CD4-positive, CD25-positive, alpha-beta regulatory T cell (primary cell): ENCODE results near the gene ACAD10. TPM values are rescaled to one million over a fixed set of nuclear protein-coding genes. Genes with fewer than 3 reads are reported as not detected.

Experiments
- ATAC-seq, 2 donors: fragments of 150-1000 bp; cut with Tn5 transposase; one replicate each; pipeline ENCODE4 v1.10.0; 2021; ENCODE audit warnings: low read depth in 2 of 2, moderate number of reproducible peaks in 2 of 2, moderate library complexity in 1 of 2
- DNase-seq, 3 donors: peaks; one replicate each; pipeline versions ENCODE4 v3.0.0 to v3.0.0-alpha.2; 2012 to 2022; ENCODE audit warnings: mixed read lengths in 1 of 3
- H3K27ac ChIP-seq: one replicate; pipeline ENCODE4 v1.7.0; 2013; ENCODE audit warnings: mild to moderate bottlenecking, low read length; ENCODE audit not compliant: insufficient read depth, poor library complexity, severe bottlenecking
- H3K27me3 ChIP-seq: one replicate; pipeline ENCODE4 v1.7.0; 2013; ENCODE audit warnings: low read length; ENCODE audit not compliant: control insufficient read depth, insufficient read depth
- H3K36me3 ChIP-seq: one replicate; pipeline ENCODE4 v1.7.0; 2013; ENCODE audit warnings: mild to moderate bottlenecking, low read length, moderate library complexity; ENCODE audit not compliant: control insufficient read depth, insufficient read depth
- H3K4me1 ChIP-seq: 2 replicates; pipeline ENCODE4 v1.7.0; 2013; ENCODE audit warnings: mild to moderate bottlenecking, low read length; ENCODE audit not compliant: insufficient read depth, control insufficient read depth, poor library complexity, severe bottlenecking
- H3K4me3 ChIP-seq: one replicate; pipeline ENCODE4 v1.7.0; 2013; ENCODE audit warnings: low read depth, mild to moderate bottlenecking, low read length, moderate library complexity
- H3K9me3 ChIP-seq, 2 experiments: 1 replicate in 1 of 2; 2 replicates in 1 of 2; pipeline ENCODE4 v1.7.0; 2013; ENCODE audit warnings: low read length in 2 of 2, mild to moderate bottlenecking in 1 of 2, moderate library complexity in 1 of 2; ENCODE audit not compliant: control insufficient read depth in 2 of 2
- H3K27ac Mint-ChIP-seq, 3 donors: one replicate each; pipeline ENCODE4 v1.8.0; 2020 to 2022; ENCODE audit warnings: mild to moderate bottlenecking in 3 of 3, mixed read lengths in 3 of 3, moderate library complexity in 2 of 3
- H3K27me3 Mint-ChIP-seq: one replicate; pipeline ENCODE4 v1.8.0; 2022; ENCODE audit warnings: mild to moderate bottlenecking, mixed read lengths
- H3K36me3 Mint-ChIP-seq: one replicate; pipeline ENCODE4 v1.8.0; 2020; ENCODE audit warnings: mixed read lengths
- H3K4me1 Mint-ChIP-seq, 4 donors: one replicate each; pipeline ENCODE4 v1.8.0; 2020 to 2022; ENCODE audit warnings: mixed read lengths in 4 of 4, mild to moderate bottlenecking in 1 of 4
- H3K4me3 Mint-ChIP-seq, 4 donors: one replicate each; pipeline ENCODE4 v1.8.0; 2020 to 2022; ENCODE audit warnings: mild to moderate bottlenecking in 4 of 4, mixed read lengths in 4 of 4, moderate library complexity in 3 of 4
- H3K9me3 Mint-ChIP-seq, 7 donors: one replicate each; pipeline ENCODE4 v1.8.0; 2020 to 2022; ENCODE audit warnings: mixed read lengths in 7 of 7, mild to moderate bottlenecking in 3 of 7, moderate library complexity in 2 of 7
- polyA plus RNA-seq, 4 donors: library from polyadenylated mRNA; unstranded; fragments of 300-500 nt; fragmentation: Illumina TruSeq; gene quantifications; one replicate each; pipeline ENCODE4 v1.2.3, GENCODE V29; 2021
- total RNA-seq: library from RNA; stranded (reverse); gene quantifications from one replicate; pipeline ENCODE4 v1.2.3, GENCODE V29; 2022

ACAD10 gene
- total and polyA plus RNA-seq, 5 donors from 2014 or later = 6.9 to 27.6 (median 10.8) TPM

DNA sequence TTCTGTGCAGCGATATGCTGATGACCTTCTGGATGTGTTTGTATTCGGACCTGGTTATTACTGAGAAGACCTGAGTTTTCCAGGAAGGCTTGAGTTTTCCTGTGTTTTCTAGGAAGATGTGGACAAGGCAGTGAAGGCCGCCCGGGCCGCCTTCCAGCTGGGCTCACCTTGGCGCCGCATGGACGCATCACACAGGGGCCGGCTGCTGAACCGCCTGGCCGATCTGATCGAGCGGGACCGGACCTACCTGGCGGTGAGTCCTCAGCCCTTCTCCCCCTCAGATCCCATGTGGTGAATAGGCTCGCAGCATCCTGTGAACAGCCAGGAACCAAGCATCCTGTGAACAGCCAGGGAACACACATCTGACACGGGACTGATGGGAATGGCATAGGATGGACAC, 97.2 kb downstream of the ACAD10 start:
- H3K27me3 Mint-ChIP-seq = peaks cover under 1% of the 10 kb centered on the region
- H3K9me3 Mint-ChIP-seq = peaks cover 0 to 1% (median 0%) of the 10 kb centered on the region in 7 donors
- H3K36me3 ChIP-seq = no peaks in the 10 kb centered on the region
- H3K27ac ChIP-seq = no peak overlapping the region
- no peaks in the 10 kb centered on the region for H3K9me3 ChIP-seq
- no peak overlapping the region for H3K4me3 ChIP-seq
- peaks cover 3% of the 10 kb centered on the region for H3K36me3 Mint-ChIP-seq
- H3K4me3 Mint-ChIP-seq = no peak overlapping the region
- no peak for DNase-seq
- H3K27me3 ChIP-seq = no peaks in the 10 kb centered on the region
- H3K4me1 ChIP-seq = no peaks in the 10 kb centered on the region
- no peak for ATAC-seq
- no peaks in the 10 kb centered on the region for H3K4me1 Mint-ChIP-seq
- H3K27ac Mint-ChIP-seq = no peak overlapping the region

DNA sequence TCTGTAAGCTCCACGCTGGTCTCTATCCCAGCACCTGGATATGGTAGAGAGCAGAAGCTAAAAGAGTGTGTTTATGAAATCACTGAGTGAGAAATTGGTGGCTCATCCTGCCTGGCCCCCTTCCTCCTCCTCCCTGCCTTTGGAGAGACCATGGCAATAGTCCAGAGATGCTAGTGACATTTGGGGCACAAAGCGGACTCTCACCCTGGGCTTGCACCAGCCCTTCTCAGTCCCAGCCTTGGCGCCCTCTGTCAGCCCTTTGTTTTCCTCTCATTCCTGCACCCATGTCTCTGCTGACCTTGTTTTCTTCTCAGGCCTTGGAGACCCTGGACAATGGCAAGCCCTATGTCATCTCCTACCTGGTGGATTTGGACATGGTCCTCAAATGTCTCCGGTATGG, 99.1 kb downstream of the ACAD10 start:
- Mint-ChIP-seq H3K27me3 (no peaks in the 10 kb centered on the region), H3K4me3 (no peak overlapping the region), H3K9me3 (peaks cover 0 to 1% (median 0%) of the 10 kb centered on the region in 7 donors), H3K27ac (no peak overlapping the region), H3K36me3 (peaks cover 3% of the 10 kb centered on the region), H3K4me1 (no peaks in the 10 kb centered on the region)
- no peaks in the 10 kb centered on the region for H3K27me3 ChIP-seq
- no peaks in the 10 kb centered on the region for H3K4me1 ChIP-seq
- DNase-seq (no peak), ATAC-seq (no peak)
- no peaks in the 10 kb centered on the region for H3K9me3 ChIP-seq
- no peak overlapping the region for H3K27ac ChIP-seq
- H3K36me3 ChIP-seq = no peaks in the 10 kb centered on the region
- no peak overlapping the region for H3K4me3 ChIP-seq

DNA sequence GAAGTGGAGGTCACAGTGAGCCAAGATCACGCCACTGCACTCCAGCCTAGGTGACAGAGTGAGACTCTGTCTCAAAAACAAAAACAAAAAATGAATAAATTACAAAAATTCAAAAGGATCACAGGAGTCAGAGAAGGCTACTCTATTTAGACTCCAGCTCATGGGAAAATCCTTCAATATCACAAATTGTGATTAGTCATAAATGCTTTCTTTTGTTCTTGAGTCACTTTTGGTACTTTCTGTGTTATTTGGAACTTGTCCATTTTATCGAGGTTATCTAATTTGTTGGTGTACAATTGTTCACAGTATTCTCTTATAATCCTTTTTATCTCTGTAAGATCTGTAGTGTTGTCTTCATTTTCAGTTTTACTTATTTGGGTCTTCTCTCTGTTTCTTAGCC, 99.8 kb downstream of the ACAD10 start:
- Histone ChIP-seq H3K27ac (no peak overlapping the region), H3K36me3 (no peaks in the 10 kb centered on the region), H3K4me1 (no peaks in the 10 kb centered on the region), H3K9me3 (no peaks in the 10 kb centered on the region), H3K4me3 (no peak overlapping the region), H3K27me3 (no peaks in the 10 kb centered on the region)
- no peak overlapping the region for H3K27ac Mint-ChIP-seq
- DNase-seq (no peak), ATAC-seq (no peak)
- H3K4me3 Mint-ChIP-seq = no peak overlapping the region
- no peaks in the 10 kb centered on the region for H3K4me1 Mint-ChIP-seq
- H3K36me3 Mint-ChIP-seq = peaks cover 3% of the 10 kb centered on the region
- H3K9me3 Mint-ChIP-seq = peaks cover 0 to 1% (median 0%) of the 10 kb centered on the region in 7 donors
- no peaks in the 10 kb centered on the region for H3K27me3 Mint-ChIP-seq

DNA sequence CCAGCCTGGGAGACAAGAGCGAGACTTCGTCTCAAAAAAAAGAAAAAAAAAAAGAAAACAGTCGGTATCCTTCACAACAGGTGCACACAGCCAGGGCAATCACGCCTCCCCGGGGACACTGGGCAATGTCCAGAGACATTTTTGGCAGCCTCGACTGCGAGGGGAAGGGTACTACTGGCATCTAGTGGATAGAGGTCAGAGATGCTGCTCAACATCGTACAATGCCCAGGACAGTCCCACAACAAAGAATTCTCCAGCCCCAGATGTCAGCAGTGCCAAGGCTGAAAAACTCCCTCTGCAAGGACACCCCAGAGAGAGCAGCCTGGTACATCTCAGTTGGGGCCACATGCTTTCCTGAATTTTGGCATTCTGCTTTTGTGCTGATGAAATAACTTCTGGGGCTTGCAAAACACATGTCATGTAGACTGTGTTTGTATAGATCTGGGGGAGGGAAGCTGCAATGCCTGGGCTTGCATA, 102.4 kb downstream of the ACAD10 start:
- H3K4me3 ChIP-seq = no peak overlapping the region
- H3K36me3 Mint-ChIP-seq = peaks cover 3% of the 10 kb centered on the region
- no peaks in the 10 kb centered on the region for H3K27me3 Mint-ChIP-seq
- H3K4me3 Mint-ChIP-seq = no peak overlapping the region
- H3K4me1 Mint-ChIP-seq = no peaks in the 10 kb centered on the region
- peaks cover 0 to 1% (median 0%) of the 10 kb centered on the region in 7 donors for H3K9me3 Mint-ChIP-seq
- no peak overlapping the region for H3K27ac Mint-ChIP-seq
- no peaks in the 10 kb centered on the region for H3K4me1 ChIP-seq
- no peak overlapping the region for H3K27ac ChIP-seq
- H3K9me3 ChIP-seq = no peaks in the 10 kb centered on the region
- ATAC-seq (no peak), DNase-seq (no peak)
- no peaks in the 10 kb centered on the region for H3K36me3 ChIP-seq
- no peaks in the 10 kb centered on the region for H3K27me3 ChIP-seq

DNA sequence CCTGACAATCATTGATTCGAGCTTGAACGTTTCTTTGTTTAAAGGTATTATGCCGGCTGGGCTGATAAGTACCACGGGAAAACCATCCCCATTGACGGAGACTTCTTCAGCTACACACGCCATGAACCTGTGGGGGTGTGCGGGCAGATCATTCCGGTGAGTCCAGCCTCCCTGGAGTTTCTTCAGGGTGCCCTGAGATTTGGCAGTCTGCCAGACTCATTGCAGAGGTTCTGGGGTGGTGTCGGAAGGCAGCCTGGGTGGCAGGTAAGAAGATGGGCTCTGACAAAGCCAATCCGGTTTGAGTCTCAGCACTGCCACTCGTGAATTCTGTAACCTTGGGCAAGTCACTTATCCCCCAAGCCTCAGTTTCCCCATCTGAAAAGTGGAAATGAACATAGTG, 103.9 kb downstream of the ACAD10 start:
- Mint-ChIP-seq H3K4me3 (no peak overlapping the region), H3K9me3 (peaks cover 0 to 1% (median 0%) of the 10 kb centered on the region in 7 donors), H3K27ac (no peak overlapping the region), H3K36me3 (no peaks in the 10 kb centered on the region), H3K27me3 (no peaks in the 10 kb centered on the region), H3K4me1 (no peaks in the 10 kb centered on the region)
- no peaks in the 10 kb centered on the region for H3K4me1 ChIP-seq
- no peak overlapping the region for H3K4me3 ChIP-seq
- no peaks in the 10 kb centered on the region for H3K9me3 ChIP-seq
- H3K27ac ChIP-seq = no peak overlapping the region
- no peaks in the 10 kb centered on the region for H3K27me3 ChIP-seq
- DNase-seq = no peak
- H3K36me3 ChIP-seq = no peaks in the 10 kb centered on the region
- no peak for ATAC-seq

DNA sequence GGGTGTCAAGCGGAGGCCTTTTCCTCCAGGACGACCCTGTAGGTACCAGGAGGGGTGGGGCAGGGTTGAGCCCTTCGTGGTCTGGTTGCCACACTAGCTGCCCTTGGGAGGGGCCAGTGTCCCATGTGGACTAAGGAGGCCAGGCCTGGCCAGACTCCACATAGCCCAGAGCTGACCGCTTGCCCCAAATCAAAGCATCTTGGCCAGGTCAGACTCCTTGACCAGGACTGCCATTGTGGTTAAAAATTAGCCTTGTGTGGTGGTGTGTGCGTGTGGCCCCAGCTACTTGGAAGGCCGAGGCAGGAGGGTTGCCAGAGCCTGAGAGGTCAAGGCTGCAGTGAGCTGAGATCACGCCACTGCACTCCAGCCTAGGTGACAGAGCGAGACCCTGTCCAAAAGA, 105.7 kb downstream of the ACAD10 start:
- Histone ChIP-seq H3K4me3 (no peak overlapping the region), H3K4me1 (no peaks in the 10 kb centered on the region), H3K27me3 (no peaks in the 10 kb centered on the region), H3K9me3 (no peaks in the 10 kb centered on the region), H3K27ac (no peak overlapping the region), H3K36me3 (no peaks in the 10 kb centered on the region)
- ATAC-seq = no peak
- no peak overlapping the region for H3K4me3 Mint-ChIP-seq
- no peak overlapping the region for H3K27ac Mint-ChIP-seq
- H3K9me3 Mint-ChIP-seq = peaks cover 0 to 1% (median 0%) of the 10 kb centered on the region in 7 donors
- no peaks in the 10 kb centered on the region for H3K4me1 Mint-ChIP-seq
- no peaks in the 10 kb centered on the region for H3K27me3 Mint-ChIP-seq
- no peaks in the 10 kb centered on the region for H3K36me3 Mint-ChIP-seq
- DNase-seq = no peak

DNA sequence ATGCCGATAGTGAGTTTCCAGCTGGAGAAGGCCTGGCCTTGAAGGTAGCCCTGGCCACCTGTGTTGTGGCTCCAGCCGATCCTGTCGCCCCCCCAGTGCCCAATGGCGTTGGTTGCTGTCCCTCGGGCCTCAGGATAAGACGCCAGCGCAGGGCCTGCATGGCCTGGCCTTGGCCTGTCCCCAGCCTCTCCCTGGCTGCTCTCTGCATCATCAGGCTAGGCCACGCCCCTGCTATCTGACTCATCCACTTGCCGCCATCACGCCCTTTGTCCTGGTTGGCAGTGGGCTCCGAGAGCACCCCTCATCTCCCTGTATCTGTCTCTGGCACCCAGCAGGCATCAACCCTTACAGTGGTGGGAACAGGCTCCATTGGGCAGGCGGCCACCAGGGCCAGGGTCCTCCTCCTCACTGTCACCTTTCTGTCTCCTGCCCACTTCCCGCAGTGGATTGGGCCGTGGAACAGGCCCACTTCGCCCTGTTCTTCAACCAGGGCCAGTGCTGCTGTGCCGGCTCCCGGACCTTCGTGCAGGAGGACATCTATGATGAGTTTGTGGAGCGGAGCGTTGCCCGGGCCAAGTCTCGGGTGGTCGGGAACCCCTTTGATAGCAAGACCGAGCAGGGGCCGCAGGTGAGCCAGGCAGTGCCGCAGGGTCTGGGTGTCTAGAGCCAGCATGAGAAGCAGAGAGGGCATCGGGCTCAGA, 106.5 kb downstream of the ACAD10 start:
- no peak overlapping the region for H3K27ac ChIP-seq
- H3K27ac Mint-ChIP-seq = no peak overlapping the region
- H3K9me3 ChIP-seq = no peaks in the 10 kb centered on the region
- peak overlapping the region in 1 of 4 donors; percentile 61 for H3K4me3 Mint-ChIP-seq
- ATAC-seq (no peak), DNase-seq (no peak)
- no peaks in the 10 kb centered on the region for H3K4me1 Mint-ChIP-seq
- no peaks in the 10 kb centered on the region for H3K4me1 ChIP-seq
- no peaks in the 10 kb centered on the region for H3K27me3 Mint-ChIP-seq
- no peaks in the 10 kb centered on the region for H3K36me3 Mint-ChIP-seq
- no peaks in the 10 kb centered on the region for H3K9me3 Mint-ChIP-seq
- H3K4me3 ChIP-seq = no peak overlapping the region
- no peaks in the 10 kb centered on the region for H3K27me3 ChIP-seq
- H3K36me3 ChIP-seq = no peaks in the 10 kb centered on the region

DNA sequence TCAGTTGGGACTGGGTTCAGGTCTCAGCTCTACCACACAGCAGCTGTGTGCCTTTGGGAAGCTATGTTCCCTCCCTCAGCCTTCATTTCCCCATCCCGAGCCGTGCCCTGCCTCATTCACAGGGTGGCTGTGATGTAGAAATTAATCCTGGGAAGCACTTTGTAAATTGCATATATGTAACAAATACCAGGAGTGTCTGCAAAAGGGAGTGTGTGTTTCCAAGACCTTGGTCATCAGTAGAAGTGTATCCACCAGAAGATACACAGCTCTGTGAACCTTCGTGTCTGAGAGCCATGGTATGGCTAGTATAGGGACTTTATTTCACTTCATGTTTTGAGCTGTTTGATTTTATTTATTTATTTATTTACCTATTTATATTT, 107.0 kb downstream of the ACAD10 start:
- Histone ChIP-seq H3K27me3 (no peaks in the 10 kb centered on the region), H3K9me3 (no peaks in the 10 kb centered on the region), H3K36me3 (no peaks in the 10 kb centered on the region), H3K27ac (no peak overlapping the region), H3K4me3 (no peak overlapping the region), H3K4me1 (no peaks in the 10 kb centered on the region)
- ATAC-seq = no peak
- H3K27me3 Mint-ChIP-seq = no peaks in the 10 kb centered on the region
- H3K9me3 Mint-ChIP-seq = no peaks in the 10 kb centered on the region
- H3K4me1 Mint-ChIP-seq = no peaks in the 10 kb centered on the region
- H3K27ac Mint-ChIP-seq = no peak overlapping the region
- no peaks in the 10 kb centered on the region for H3K36me3 Mint-ChIP-seq
- H3K4me3 Mint-ChIP-seq = no peak overlapping the region
- DNase-seq = no peak
